Fibroblast of pulmonary artery (primary cell): Measurements from ENCODE around the gene ARHGEF10L.

Experiments
- DNase-seq: peaks from one replicate; pipeline ENCODE4 v3.0.0-alpha.2; 2010; ENCODE audit warnings: low read depth
- H3K4me3 ChIP-seq: replicated peaks from 2 replicates; pipeline ENCODE4 v1.5.1; 2011; ENCODE audit warnings: low read depth, mild to moderate bottlenecking, control low read depth, low read length, moderate library complexity
- CTCF ChIP-seq: IDR thresholded peaks from 2 replicates; pipeline ENCODE4 v1.5.1; 2011; ENCODE audit warnings: mild to moderate bottlenecking, control low read depth, low read length, inconsistent platforms; ENCODE audit errors: missing control alignments

ARHGEF10L gene

GRCh38 chr1:17684810-17685209, 145.3 kb downstream of the ARHGEF10L start:
- no peak for TF ChIP-seq CTCF
- DNase-seq = no peak
- no peak overlapping the region for H3K4me3 ChIP-seq

- no peak for TF ChIP-seq CTCF
- no peak for DNase-seq
- no peak overlapping the region for H3K4me3 ChIP-seq
Measured at GRCh38 chr1:17686258-17686657, 146.8 kb downstream of the ARHGEF10L start.

GRCh38 chr1:17687145-17687544, 147.6 kb downstream of the ARHGEF10L start:
- H3K4me3 ChIP-seq = no peak overlapping the region
- TF ChIP-seq CTCF = no peak
- DNase-seq = no peak

- TF ChIP-seq CTCF = no peak
- no peak for DNase-seq
Measured at GRCh38 chr1:17688217-17688810, 148.8 kb downstream of the ARHGEF10L start.

GRCh38 chr1:17689011-17689410, 149.5 kb downstream of the ARHGEF10L start:
- TF ChIP-seq CTCF = no peak
- DNase-seq = no peak
- H3K4me3 ChIP-seq = no peak overlapping the region

More at GRCh38 chr1:17688217-17688810, 148.8 kb downstream of the ARHGEF10L start:
- H3K4me3 ChIP-seq = no peak overlapping the region

GRCh38 chr1:17690906-17691634, 151.6 kb downstream of the ARHGEF10L start:
- DNase-seq = no peak
- H3K4me3 ChIP-seq = no peak overlapping the region
- TF ChIP-seq CTCF = no peak

- TF ChIP-seq CTCF = no peak
- H3K4me3 ChIP-seq = no peak overlapping the region
- DNase-seq = no peak
Measured at GRCh38 chr1:17692645-17693044, 153.1 kb downstream of the ARHGEF10L start.
